Measurements from ENCODE around the gene HLA-E.
"Not testable (repeated sequence)": the region's sequence is repeated elsewhere in the genome, so short reads cannot be mapped to it uniquely, and the experiment has no call there.

HLA-E gene

DNA sequence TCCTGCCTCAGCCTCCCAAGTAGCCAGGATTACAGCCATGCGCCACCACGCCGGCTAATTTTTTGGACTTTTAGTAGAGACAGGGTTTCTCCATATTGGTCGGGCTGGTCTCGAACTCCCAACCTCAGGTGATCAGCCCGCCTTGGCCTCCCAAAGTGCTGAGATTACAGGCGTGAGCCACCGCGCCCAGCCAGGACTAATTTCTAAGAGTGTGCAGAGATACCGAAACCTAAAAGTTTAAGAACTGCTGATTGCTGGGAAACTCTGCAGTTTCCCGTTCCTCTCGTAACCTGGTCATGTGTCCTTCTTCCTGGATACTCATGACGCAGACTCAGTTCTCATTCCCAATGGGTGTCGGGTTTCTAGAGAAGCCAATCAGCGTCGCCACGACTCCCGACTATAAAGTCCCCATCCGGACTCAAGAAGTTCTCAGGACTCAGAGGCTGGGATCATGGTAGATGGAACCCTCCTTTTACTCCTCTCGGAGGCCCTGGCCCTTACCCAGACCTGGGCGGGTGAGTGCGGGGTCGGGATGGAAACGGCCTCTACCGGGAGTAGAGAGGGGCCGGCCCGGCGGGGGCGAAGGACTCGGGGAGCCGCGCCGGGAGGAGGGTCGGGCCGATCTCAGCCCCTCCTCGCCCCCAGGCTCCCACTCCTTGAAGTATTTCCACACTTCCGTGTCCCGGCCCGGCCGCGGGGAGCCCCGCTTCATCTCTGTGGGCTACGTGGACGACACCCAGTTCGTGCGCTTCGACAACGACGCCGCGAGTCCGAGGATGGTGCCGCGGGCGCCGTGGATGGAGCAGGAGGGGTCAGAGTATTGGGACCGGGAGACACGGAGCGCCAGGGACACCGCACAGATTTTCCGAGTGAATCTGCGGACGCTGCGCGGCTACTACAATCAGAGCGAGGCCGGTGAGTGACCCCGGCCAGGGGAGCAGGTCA, at the start of gene HLA-E:
Gene HLA-E, plus strand, starts transcription at position 429 of the 945 bp plus-strand sequence. Its CDS starts 23 bp downstream, at position 452.
- peak; percentile 82 for DNase-seq

DNA sequence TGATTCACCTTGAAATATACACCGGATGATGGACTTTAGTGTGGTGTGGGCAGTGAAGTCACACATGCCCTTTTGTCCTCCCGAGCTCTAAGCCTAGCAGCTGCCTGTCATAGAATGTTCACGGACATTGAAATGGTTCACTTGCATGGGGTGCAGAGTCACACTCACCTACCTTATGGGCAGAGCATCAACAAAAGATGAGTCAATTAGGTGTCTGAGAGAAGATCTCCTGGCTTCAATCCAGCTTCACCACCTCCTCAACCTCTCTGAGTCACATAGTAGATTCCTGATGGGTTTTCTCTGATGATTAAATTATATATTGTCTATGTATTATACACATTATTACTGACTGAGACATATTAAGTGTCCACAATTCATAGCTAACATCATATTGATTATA, 48.1 kb upstream of the HLA-E start:
- DNase-seq, result no peak

DNA sequence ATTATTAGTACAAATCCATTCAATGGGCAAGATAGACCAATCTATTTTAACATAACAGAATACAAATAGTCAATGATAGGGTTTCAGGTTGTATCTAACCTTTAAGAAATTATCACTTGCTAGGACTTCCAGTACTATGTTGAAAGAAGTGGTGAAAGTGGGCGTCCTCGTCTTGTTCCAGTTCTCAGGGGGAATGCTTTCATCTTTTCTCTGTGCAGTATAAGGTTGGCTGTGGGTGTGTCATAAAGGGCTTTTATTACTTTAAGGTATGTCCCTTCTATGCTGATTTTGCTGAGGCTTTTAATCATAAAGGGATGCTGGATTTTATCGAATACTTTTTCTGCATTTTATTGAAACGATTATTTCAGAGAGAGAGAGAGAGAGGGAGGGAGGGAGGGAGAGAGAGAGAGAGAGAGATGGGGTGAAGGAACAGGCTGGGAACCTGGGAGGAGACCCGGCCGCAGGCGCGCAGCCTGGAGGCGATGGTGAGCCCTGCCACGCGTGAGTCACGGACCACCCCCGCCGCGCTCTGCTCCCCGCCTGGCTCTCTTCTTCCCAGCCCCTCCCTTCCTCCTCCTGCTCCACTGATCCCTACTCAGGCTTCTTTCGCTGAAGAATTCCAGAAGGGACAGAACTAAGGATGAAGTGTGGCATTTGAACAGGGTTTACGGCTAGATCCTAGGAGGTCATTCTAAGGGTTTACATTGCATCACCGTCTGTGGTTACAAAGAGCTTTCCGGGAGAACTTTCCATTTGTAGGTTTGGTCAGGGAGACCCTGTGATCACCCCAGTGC, 45.5 kb upstream of the HLA-E start:
- no peak for DNase-seq

DNA sequence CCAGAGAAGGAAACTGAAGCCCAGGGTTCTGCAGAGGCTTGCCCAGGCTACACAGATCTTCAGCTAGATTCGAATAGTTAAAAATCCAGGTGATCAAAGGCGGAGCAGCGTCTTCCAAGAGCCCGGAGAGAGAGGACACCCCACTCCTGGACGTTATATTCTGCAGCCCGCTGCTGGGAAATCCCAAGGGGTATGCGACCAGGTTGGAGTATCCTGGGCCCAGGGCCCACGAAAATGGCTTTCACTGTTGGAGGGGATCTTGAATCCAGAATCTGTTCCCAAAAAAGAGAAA, 44.9 kb upstream of the HLA-E start:
- DNase-seq, result no peak

DNA sequence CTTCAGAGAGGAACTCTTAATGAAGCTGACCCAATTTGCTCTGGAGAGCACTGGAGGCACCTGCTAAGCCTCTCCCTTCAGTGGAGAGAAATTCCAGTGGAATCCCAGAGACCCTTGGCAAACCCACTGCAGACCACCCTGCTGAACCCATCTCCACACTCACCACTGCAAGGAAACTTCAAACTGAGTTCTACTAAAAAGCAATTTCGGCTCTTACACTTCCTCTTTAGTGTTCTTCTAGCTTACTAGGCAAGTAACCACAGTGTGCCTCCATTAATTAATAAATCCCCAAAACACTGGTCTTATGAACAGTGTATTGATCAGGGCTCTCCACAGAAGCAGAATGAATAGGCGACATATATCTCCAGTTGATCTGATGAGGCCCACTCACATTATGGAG, 43.0 kb upstream of the HLA-E start:
- DNase-seq, result no peak

DNA sequence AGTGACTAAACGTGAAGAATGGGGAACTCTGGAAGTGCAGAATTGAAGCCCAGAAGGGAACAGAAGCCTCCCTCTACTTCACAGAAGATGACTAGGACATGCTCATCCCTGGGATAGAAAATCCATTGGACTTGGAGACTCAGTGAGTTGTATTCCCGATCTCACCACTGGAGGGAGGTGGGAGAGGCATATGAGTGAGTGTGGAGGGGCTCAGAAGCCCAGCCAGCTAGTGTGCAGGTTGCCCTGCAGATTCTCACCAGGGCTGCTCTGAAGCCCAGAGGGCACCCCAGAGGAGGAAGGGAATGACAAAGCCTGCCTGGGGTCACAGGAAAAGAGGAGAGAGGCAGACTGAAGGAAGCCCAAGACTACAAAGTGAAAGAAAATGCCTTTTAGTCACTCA, 42.1 kb upstream of the HLA-E start:
- DNase-seq, result no peak

DNA sequence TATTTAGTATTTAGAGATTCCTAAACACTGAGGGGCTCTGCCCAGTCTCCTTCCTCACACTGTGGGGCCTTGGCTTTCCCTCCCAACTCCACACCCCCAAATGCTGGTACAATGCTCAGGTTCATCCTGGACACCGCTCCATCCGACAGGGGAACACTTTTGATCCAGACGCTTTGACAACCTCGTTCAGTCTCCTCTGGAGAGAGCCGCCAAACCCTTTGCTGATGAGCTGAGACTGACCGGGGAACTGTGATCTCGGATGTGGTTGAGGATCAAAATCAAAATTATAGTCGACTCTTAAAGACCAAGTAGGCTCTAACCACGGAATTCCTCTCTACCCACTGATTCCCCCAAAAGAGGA, 38.8 kb upstream of the HLA-E start:
- DNase-seq, result no peak

DNA sequence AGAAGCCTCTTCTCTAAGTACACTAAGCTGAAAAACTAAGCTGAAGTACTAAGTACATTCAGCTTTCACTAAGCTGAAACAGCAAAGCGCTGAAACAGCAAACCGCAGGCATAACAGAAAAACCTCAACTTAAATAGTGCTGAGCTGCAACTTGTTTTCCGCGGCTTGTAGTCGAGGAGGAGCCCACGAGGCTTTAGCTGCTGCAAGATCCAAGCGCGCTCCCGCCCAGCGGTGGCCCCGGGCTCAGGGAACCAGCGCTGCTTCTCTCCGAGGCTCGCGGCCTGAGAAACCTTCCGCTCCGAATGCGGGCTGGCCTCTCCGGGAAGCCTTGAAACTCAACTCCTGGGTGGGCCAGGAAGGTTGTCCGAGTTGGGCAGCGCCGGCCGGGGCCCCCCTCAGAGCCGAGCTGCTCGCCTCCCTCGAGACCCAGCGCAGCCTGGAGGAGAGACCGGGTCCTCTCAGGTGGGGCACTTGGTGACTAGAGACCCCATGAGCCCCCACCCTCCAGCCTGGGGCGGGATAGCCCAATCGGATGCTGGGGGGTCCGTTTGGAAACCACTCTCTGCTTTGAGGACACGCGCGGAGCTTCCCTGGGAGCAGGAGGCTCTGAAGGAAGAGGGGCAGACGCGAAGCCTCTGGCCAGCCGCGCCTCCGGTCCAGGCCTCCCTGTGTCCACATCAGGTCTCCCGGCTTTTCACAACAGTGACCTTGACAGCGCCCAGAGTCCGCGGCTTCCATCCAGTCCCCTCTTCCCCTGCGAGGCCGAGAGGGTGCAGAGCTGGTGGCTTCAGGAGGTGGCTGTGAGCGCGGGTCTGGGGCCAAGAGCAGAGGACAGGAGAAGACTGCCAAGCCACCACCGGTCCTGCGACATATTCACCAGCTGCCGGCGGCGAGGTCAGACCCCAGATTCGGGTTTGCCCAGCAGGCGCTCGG, 38.1 kb upstream of the HLA-E start:
- DNase-seq, result peak; percentile 57

DNA sequence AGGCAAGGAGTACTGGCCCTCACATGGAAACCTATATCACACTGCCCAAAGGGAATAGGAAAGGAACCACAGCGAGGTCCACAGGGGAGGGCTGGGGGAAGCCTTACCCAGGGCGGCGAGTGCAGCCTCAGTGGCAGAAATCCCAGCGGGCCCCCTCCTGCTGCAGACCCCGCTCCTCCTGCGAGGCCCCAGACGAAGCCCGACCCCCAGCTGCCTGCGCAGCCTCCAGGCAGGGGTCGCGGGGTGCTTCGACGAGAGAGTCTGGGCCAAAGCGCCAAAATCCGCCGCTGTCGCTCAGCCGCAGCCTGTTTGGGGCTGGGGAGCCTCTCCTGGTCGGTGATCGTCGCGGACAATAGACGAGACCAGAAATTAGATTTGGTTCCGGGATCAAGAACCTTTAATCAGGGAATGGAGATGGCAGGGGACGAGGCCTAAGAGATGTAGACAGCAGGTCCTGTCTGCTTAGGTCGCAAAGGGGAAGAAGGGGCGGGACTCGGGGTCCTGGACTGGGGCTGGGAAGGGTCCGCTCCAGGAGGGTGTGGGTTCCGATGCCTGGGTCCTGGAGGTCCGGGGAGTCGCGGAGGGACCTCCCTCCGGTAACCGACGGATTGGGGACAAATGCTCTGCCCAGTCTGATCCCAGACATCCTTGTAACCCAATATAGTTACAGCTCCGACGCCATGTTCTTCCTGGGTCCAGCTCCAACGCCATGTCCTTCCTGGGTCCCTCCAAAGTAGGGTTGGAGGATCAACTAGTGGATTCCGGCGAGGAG, 36.4 kb upstream of the HLA-E start:
- DNase-seq, result no peak

DNA sequence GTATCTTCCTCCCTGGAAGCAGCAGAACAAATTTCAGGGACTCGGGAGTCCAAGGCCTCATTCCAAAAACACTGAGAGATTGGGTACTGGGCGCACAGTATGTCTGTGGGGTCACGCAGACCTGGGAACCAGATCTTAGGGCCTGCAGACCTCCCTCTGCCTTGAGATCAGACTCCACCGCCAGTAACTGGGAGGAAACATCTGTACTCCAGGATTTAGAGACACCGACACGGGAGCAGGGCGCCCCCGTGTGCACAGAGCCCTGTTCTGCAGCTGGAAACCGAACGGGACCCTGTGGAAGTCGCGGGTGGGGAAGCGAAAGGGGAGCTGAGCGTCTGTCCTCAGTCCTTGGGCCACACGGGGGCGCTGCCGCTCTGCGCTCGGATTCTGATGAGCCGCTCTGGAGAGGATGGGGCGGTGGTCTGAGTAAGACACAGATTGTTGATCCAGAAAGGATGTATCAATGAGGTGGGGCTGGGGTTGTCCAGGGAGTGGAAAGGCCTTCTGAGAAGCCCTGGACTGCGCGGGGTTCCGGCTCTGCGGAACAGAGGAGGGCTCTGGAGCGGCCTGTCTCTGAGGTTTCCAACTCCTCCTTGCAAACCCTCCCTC, 35.7 kb upstream of the HLA-E start:
- DNase-seq, result peak; percentile 90

DNA sequence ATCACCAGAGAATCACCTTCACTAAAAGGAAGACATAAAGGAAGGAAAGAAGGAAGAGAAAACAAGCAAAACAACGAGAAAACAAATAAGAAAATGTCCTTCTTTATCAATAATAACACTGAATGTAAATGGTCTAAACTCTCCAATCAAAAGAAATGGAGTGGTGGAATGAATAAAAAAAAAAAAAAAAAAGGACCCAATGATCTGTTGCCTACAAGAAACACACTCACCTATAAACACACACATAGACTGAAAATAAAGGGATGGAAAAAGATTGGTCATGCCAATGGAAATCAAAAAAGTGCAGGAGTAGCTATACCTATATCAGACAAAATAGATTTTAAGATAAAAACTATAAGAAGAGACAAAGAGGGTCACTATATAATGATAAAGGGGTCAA, 30.2 kb upstream of the HLA-E start:
- no peak for DNase-seq

DNA sequence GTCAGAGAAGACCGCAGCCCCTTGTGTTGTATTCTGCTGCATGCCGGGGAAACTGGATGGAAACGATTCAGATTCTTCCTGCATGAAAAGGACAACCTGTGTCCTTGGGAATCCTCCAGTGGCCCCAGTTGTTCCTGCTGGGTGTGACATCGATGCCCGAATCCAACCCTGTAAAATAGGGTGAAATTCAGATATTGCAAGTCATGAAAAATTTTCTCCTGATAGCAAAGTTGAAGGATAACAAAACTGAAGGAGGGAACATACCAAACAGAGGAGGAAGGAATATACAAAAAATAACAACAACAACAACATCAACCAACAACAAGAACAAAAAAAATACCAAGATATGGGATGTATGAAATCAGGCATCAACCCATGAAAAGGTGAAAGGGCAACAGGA, 28.3 kb upstream of the HLA-E start:
- DNase-seq, result no peak

DNA sequence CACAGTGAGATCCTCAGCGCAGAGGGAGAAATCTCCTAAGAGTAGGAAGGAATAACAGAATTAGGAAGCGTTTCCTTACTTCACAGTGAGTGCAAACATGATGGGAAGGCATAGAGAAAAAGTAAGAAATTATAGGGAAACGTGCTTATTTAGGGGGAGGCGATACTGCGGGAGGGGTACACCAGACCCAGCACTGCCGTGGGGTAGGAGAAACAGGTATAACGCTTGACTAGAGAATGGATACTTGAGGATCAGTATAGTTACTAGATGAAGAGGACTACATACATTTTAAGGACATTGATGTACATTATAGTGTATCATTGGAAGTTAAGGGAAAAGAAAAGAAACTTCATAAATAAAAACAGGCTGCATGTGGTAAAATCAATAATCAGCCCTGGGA, 26.8 kb upstream of the HLA-E start:
- no peak for DNase-seq

DNA sequence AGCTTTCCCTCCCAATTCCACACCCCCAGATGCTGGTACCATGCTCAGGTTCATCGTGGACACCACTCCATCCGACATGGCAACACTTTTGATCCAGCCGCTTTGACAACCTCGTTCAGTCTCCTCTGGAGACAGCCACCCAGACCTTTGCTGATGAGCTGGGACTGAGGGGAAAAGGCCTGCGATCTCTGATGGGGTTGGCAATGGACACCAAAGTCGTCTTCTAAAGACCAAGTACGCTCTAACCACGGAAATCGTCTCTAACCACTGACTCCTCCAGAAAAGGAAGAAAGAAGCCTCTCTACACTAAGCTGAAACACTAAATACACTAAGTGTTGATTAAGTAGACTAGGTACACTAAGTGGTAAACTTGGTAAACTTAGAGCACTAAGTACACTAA, 26.1 kb upstream of the HLA-E start:
- no peak for DNase-seq

DNA sequence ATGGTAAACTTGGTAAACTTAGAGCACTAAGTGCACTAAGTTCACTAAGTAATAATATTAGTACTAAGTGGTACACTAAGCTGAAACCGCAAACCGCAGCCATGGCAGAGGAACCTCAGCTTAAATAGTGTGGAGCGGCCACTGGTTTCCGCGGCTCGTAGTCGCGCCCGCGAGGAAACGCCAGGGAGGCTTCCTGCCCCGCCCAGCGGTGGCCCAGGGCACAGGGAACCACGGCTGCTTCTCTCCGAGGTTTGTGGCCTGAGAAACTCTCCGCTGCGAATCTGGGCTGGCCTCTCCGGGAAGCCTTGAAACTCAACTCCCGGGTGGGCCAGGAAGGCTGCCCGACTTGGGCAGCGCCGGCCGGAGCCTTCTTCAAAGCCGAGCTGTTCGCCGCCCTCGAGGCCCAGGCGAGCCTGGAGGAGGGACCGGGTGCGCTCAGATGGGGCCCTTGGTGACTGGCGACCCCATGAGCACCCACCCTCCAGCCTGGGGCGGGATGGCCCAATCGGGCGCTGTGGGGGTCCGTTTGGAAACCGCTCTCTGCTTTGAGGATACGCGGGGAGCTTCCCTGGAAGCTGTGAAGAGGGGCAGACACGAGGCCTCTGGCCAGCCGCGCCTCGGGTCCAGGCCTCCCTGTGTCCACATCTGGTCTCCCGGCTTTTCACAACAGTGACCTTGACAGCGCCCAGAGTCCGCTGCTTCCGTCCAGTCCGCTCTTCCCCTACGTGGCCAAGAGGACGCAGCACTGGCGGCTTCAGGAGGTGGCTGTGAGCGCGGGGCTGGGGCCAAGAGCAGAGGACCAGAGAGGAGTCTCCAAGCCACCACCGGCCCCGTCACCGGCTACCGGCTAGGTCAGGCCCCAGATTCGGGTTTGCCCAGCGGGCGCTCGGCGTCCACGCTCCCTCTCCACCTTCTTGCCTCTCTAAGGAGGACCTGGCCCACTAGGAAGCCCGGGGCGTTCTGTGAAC, 25.4 kb upstream of the HLA-E start:
- DNase-seq, result peak; percentile 48

DNA sequence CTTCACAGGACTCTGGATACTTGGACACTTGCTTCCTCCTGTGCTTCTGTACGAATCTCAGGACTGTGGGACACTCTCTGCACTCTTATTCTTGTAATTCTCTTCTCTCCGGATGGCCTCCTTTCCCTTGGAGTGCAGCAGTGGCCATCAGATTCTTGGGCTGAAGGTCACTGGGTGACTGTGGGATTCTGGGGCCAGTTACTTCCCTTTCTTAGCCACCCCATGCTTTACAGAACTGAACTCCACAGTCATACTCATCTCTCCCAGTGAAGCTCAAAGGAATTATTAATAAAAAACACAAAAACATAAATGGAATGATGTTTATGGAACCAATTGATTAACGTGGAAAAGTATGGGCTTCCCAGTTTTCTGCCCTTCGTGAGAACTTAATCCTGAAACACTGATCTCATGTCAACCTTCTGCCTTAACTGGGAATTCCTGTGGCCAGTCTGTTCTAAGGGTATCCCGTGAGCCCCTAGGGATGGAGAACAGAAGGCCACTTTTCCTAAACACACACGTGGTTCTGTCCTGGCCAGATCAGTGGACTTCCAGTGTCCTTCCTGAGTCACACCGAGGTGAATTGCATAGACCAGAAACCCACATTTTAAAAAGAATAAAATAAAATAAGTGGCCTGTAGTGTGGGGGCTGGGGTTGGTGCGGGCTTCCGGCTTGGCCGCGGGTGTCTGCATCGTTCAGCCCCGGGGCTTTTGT, 23.6 kb upstream of the HLA-E start:
- DNase-seq, result no peak

DNA sequence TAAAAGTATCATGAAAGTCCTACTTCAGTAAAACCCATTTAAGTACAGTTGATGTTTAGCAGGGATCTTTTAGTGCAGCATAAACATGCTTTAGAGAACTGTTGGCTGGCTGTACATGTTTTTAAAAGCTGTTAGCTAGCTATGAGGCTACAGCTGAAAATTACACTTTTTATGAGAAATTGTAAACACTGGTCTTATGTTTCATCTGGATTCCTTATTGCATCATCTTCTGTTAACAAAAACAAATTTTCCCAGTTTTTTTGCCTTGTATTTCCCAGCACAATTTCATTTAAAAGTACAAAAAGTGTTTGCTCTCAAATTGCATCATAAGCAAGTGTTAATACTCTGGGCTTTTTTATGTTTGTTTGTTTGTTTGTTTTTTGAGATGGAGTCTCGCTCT, 18.3 kb upstream of the HLA-E start:
- no peak for DNase-seq

DNA sequence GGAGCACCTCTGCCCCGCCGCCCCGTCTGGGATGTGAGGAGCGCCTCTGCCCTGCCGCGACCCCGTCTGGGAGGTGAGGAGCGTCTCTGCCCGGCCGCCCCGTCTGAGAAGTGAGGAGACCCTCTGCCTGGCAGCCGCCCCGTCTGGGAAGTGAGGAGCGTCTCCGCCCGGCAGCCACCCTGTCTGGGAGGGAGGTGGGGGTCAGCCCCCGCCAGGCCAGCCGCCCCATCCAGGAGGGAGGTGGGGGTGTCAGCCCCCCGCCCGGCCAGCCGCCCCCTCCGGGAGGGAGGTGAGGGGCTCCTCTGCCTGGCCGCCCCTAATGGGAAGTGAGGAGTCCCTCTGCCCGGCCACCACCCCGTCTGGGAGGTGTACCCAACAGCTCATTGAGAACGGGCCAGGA, 14.2 kb upstream of the HLA-E start:
- not testable (repeated sequence) for DNase-seq

DNA sequence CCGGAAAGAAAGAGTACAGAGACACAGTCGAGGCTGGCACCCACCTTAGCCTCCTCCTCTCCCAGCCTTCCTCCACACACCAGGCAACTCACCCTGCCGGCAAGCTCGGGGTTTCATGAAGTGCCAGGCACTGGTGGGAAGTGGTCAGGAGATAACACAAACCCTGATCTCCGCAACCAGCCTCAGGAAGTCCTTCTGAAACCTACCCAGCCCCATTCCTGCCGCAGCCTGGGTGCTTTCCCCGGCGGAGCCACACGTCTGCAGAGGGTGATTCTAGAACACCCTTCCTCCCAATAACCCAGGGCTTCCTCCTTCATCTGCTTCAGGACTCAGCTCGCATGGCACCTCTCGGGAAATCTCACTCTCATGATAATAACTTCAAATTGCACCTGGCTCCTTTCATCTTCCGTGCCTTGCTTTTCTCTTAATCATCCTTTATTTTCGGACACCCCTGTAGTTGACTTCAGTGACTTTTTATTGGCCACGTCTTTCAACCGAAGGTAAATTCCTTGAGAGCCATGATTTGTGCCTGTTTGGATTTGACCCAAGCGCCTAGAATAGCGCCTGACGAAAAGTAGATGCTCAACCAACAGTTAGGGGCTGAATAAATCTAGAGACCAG, 8.7 kb upstream of the HLA-E start:
- DNase-seq, result no peak
